Measurements from ENCODE around the gene AFG1L. TPM values are rescaled to one million over a fixed set of nuclear protein-coding genes. Genes with fewer than 3 reads are reported as not detected.

The AFG1L gene
- total RNA-seq, 1 experiment from 2014 or later, result 7.9 TPM

GRCh38 chr6:108541843-108542759, 247.2 kb downstream of the AFG1L start (continued):
- TF ChIP-seq ZNF512 (CRISPR knock-in tag; IDR thresholded peaks at IDR 0.05; ENCODE audit: borderline replicate concordance) (peak; percentile 91; the same call in 1 of the 2 replicates), ELF4 (CRISPR knock-in tag; IDR thresholded peaks at IDR 0.05; ENCODE audit: low read depth) (no peak), ATF6 (CRISPR knock-in tag; IDR thresholded peaks at IDR 0.05) (no peak)

- Mint-ChIP-seq H3K27ac (no peak overlapping the region), H3K4me1 (peaks cover 12% of the 10 kb centered on the region), H3K27me3 (ENCODE audit: low read depth) (peaks cover 7% of the 10 kb centered on the region), H3K4me3 (no peak overlapping the region), H3K36me3 (0 out of 2 replicates have a peak, but pooled peaks cover 4% of the 10 kb centered on the region), H3K9me3 (peaks cover 12% of the 10 kb centered on the region)
- ATAC-seq (no peak), DNase-seq (ENCODE audit: low spot score) (no peak)
- POLR2A ChIA-PET, result no interaction called here
- TF ChIP-seq ZNF425 (CRISPR knock-in tag; conservative IDR thresholded peaks at IDR 0.05), result no peak
- TF ChIP-seq AR (CRISPR knock-in tag; IDR thresholded peaks at IDR 0.05), result no peak
- CTCF ChIA-PET, result interaction anchor here (1.1 to 4.7 kb wide), 8 partner anchors 14 to 530 kb away, joined by 3 to 74 read pairs (median 16); no protein-coding TSS in a partner anchor
These were observed 248.5 kb downstream of the AFG1L start for GRCh38 chr6:108543175-108543940.

- Mint-ChIP-seq H3K4me3 (no peak overlapping the region), H3K9me3 (peaks cover 6% of the 10 kb centered on the region), H3K27ac (no peak overlapping the region), H3K4me1 (peaks cover 12% of the 10 kb centered on the region), H3K36me3 (0 out of 2 replicates have a peak, but pooled peaks cover 4% of the 10 kb centered on the region), H3K27me3 (ENCODE audit: low read depth) (peaks cover 7% of the 10 kb centered on the region)
- ATAC-seq, result peak; percentile 62
- ChIA-PET CTCF (interaction anchor here (2.9 to 4.7 kb wide), 2 partner anchors 293 to 349 kb away, joined by 19 to 74 read pairs; no protein-coding TSS in a partner anchor), POLR2A (interaction anchor here (0.6 kb wide), 1 partner anchor 276 kb away, joined by 4 read pairs; no protein-coding TSS in a partner anchor)
- no peak for DNase-seq (ENCODE audit: low spot score)
- no peak for TF ChIP-seq ETV6 (CRISPR knock-in tag; IDR thresholded peaks at IDR 0.05)
These were observed 249.8 kb downstream of the AFG1L start for GRCh38 chr6:108544606-108545005.
